ENCODE results near the gene CACNG6.
"Not testable (repeated sequence)": the region's sequence is repeated elsewhere in the genome, so short reads cannot be mapped to it uniquely, and the experiment has no call there.

The CACNG6 gene

DNA sequence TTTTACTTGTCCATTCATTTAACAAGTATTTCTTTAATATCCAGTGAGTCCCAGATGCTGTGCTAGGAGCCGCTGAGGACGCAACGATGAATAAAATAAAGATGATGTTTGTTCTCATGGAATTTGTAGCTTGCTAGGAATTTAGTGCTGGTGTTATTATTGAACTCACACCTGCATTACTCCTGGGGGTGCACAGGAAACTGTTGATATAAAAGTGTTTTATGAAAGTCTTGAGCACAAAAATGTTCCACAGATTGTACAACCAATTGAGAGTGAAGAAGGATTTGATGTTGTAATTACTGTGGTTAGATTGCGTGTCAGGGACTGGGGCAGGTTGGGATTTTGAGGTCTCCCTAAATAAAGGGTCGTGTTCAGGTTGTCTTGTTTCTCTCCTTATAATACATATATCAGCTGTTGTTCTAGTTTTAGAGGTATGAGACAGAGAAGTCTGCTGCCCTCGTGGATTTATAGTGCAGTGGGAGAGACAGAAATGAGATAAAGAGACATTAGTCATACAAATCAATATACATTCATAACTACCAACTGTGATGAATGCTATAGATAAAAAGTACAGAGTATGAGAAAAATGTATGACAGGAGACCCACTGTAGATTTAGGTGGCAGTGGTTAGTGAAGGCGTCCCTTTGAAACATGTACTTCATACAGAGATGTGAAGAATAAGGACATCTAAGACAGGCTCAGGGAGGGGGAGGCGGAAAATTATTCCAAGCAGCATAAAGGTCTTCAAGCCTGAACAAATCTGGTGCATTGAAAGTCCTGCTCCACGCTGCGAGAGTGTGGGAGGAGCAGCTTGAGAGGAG lies 11.3 kb downstream of the CACNG6 start:
- DNase-seq: no peak

DNA sequence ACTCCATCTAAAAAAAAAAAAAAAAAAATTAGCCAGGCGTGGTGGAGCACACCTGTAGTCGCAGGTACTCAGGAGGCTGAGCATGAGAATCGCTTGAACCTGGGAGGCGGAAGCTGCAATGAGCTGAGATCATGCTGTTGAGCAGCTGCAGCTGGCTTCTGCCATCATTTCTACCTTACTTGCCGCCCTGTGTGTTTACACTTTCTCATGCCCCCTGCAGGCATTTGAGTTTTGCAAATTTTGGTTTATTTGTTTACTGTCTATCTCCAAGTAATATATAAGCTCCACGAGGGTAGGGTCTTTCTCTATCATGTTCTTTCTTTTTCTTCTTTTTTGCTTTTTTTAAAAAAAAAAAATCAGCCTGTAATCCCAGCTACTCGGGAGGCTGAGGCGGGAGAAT lies 18.0 kb downstream of the CACNG6 start:
- no peak for DNase-seq

DNA sequence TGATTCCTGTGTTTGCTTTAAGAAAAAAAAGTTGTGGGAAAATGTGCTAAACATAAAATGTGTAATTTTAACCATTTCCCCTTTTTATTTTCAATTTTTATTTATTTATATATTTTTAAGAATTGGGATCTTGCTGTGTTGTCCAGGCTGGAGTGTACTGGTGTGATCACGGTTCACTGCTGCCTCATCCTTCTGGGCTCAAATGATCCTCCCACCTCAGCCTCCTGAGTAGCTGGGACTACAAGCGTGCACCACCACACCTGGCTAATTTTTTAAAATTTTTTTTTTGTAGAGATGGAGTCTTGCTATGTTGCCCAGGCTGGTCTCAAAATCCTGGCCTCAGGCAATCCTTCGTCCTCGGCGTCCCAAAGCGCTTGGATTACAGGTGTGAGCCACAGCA lies 19.0 kb downstream of the CACNG6 start:
- DNase-seq: no peak

DNA sequence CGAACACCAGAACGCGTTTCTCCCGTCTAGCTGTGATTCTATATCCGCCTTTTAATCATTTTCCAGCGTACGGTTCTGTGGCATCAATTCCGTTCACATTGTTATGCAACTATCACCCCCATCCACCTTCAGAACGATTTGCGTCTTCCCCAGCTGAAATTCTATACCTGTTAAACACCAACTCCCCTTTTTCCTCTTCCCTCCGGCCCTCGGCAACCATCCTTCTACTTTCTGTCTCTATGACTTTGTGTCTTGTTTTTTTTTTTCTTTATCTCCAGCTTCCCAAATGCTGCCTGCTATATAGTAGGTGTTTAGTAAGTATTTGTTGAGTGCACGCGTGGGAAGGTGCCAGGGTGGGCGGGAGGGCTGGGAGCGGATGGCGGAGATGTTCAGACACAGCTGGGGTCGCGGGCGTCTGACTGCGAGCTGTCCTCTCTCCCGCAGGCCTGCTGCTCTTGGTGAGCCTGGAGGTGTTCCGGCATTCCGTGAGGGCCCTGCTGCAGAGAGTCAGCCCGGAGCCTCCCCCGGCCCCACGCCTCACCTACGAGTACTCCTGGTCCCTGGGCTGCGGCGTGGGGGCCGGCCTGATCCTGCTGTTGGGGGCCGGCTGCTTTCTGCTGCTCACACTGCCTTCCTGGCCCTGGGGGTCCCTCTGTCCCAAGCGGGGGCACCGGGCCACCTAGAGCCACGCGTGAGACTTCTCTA lies 20.2 kb downstream of the CACNG6 start:
- DNase-seq: no peak

DNA sequence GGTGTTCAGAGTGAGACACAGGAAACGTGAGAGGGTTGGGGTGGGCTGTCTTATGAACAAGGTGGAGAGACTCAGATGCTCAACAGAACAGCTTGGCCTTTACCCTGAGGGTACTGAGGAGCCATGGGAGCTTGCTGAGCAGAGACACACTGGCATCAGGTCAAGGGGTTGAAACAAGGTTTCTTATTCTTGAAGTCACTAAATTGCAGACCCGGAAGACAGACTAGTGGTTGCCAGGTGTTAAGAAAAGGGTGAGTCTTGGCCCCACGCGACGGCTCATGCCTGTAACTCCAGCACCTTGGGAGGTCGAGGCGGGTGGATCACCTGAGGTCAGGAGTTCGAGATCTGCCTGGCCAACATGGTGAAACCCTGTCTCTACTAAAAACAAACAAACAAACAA lies 22.4 kb downstream of the CACNG6 start:
- no peak for DNase-seq

DNA sequence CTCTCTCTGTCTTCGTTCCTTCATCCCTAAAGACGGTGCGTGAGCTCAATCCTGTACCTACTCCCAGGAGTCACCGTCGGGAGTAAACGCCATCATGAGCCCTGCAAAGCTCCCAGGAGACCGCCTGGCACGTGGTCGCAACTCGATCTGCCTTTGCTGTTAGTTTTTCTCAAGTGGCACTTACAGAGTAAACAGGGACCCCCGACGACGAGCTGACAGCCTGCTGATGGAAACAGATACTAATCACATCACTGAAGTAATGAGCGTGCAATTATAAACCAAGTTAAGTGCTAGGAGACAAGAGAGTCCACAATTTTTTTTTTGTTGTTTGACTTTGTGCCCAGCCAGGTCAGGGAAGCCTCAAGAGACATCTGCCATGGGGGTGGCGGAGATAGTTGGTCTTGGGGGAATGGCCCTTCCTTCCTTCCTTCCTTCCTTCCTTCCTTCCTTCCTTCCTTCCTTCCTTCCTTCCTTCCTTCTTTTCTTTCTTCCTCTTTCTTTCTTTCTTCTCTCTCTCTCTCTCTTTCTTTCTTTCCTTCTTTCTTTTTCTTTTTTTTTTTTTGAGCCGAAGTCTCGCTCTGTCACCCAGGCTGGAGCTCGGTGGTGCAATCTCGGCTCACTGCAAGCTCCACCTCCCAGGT lies 23.6 kb downstream of the CACNG6 start:
- no peak for DNase-seq

DNA sequence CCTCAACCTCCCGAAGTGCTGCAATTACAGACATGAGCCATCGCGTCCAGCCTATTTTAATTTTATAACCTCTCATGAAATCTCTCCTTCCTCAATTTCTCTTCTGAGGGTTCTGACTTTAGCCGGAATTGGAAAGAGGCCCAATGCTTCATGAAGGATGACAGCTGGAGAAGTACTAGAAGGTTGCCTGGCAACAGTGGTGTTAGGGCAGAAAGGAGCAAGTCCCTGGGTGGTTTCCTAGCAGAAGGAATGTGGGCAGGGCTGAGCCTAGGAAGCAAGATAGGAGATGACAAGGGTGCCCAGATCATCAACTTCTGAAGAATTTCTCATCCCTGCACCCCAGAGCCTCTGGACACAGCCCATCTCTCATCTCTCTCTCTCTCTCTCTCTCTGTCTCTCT lies 25.8 kb downstream of the CACNG6 start:
- no peak for DNase-seq

DNA sequence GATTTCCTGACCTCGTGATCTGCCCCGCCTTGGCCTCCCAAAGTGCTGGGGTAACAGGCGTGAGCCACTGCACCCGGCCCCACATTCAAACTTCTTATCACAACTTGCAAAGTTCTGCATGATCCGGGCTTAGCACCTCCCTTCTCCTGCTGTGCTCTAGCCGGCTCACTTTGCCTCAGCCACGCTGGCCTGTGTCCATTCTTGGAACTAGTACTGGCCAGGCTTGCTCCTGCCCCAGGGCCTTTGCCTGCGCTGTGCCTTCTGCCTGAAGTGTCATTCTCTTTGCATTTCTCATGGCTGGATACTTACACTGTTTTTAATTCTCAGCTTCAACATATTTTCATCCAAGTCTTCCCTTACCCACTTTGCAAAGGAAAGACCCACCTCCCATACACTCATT lies 29.9 kb downstream of the CACNG6 start:
- no peak for DNase-seq

DNA sequence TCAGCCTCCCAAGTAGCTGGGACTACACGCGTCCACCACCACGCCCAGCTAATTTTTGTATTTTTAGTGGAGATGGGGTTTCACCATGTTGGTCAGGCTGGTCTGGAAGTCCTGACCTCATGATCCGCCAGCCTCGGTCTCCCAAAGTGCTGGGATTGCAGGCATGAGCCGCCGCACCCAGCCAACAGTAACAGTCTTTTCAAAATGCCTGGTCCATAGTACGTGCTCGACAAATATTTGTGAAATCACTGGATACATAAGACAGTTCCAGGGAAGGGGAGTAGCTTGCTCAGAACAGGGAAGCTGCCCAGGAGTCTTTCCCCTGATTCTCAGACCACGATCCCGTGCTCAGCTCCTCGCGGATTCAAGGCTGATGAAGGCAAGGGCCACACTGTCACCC lies 30.5 kb downstream of the CACNG6 start:
- DNase-seq: no peak

DNA sequence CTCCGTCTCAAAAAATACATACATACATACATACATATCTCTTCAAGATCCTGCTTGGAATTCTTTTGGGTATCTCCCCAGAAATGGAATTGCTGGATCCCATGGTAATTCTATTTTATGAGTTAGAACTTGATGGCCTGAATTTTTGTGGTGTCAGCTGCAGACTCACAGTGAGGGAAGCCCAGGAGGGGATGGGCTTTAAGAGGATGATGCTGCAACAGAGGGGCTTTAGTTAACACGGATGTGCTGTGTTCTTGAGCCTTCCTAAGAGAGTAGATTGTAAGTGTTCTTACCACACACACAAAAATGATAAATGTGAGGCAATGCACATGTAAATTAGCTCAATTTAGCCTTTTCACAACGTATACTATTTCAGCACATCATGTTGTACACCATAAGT lies 31.8 kb downstream of the CACNG6 start:
- no peak for DNase-seq

DNA sequence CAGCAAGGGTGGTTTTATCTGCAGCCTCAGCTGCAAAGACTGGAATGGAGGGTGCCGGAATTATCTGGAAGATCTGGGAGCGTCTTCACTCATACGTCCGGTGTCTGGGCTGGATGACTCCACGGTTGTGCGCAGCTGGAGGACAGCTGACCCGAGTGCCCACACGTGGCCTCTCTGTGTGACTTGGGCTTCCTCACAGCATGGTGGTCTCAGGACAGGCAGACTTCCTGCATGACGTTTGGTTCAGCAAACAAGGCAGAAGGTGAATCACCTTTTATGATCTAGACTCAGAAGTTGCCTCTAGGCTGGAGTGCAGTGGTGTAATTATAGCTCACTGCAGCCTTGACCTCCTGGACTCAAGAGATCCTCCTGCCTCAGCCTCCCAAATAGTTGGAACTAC lies 33.2 kb downstream of the CACNG6 start:
- DNase-seq: no peak

DNA sequence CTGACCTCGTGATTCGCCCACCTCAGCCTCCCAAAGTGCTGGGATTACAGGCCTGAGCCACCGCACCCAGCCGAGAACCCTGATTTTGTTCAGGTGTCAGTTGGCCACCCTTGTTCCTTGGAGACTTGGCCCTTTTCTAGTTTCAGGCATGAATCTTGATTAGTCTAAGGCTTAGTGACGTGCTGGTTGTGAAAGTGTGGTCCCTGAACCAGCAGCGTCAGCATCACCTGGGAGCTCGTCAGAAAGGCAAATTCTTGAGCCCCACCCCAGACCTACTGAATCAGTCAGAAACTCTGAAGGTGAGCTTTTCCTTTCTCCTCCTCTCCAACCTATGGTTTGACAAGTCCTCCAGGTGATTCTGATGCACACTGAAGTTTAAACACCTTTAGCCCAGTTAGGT lies 35.2 kb downstream of the CACNG6 start:
- DNase-seq: no peak

DNA sequence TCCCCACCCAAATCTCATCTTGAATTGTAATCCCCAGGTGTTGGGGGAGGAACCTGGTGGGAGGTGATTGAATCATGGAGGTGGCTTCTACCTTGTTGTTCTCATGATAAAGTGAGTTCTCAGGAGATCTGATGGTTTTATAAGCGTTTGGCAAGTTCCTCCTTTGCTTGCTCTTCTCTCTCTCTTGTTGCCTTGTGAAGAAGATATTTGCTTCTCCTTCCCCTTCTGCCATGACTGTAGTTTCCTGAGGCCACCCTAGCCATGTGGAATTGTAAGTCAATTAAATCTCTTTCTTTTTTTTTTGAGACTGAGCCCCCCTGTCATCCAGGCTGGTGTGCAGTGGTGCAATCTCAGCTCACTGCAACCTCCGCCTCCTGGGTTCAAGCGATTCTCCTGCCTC lies 37.9 kb downstream of the CACNG6 start:
- no peak for DNase-seq

DNA sequence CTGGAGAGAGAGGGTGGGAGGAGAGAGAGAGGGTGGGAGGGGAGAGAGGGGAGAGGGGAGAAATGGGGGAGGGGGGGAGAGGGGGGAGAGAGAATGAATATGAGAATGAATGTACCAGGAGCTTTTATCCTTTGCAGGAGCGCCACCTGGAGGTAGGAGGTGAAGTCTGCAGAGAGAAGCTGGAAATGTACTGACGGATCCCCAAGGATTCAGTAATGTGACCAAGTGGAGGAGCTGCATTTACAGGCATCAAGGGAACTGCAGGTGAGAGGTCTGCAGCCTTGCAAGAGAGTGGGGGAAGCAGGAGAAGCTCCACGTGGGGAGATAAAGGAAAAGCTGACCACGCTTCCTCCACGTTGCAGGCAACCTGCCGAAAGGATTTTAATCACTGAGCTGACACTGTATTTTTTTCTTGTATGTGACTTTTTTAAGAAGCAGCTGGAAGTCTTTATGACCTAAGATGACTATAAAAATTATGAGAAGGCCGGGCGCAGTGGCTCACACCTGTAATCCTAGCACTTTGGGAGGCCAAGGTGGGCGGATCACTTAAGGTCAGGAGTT lies 38.6 kb downstream of the CACNG6 start:
- no peak for DNase-seq

DNA sequence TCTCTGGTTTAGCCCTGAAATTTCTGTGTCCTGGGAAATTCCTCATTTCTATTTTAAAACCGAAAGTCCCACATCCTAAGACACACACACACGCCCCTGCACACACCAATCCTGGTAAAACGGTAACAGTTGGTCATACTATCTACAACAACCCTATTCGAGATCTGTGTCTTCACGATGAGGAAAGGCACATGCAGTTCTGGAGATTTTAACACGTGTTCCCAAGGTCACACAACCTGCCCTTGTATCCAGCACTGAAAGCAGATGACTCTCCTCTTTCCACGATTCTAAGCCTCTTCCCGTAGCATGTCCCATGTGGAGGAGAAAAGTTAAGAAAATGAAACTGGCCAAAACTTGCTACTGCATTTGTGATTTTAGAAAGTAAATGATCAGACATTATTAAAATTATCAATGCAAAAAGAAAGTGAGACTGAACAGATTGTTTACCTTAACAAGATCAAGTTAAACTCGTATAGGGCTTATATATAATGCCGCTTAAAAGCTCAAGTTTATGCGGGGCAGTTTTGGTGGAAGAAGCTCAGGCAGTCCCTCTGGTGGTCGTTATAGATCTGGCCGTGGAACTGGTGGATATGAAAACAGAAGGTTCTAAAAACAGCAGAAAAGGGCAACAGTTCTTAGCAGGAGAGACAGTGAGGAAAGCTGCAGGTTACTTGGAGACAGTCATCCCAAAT lies 39.6 kb downstream of the CACNG6 start:
- DNase-seq: no peak

DNA sequence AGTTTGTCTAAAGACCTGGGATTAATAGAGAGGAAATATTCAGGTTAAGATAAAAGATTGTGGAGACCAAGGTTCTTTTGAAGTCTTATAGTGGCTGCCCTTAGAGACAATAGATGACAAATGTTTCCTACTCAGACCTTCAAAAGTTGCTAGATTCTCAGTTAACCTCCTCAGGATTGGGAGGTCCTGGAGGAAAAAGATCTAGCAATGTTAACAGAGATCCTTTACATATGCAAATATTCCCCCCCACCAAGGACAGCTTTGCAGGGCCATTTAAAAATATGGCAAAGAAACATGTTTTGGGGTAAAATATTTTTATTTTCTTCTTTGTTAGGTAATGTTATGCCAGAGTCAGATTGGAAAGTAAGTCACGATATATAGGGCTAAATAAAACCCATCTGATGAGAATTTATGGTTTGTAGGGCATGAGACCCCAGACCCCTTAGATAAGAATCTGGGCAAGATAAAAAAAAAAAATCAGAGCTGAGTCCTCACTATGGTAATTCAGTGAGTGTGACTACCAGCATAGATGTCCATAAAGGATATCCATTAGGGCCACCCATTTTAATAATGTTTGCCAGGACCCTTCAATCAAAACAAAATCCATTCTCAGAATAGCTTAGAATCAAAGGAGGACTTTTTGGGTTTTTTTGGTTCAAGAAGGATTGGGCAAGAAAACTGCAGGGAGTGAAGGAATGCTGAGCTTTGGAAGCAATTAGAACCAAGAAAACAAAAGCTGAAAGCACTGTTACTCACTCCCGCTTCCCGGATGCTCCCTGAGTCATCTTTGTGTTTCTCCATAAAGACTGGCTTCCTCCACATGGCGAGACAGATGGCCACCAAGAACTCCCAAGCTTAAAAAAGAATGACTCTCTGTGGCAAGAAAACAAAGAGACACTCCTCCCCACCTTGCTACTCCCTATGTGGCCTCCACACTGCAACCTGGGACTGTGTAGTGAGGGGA lies 44.1 kb downstream of the CACNG6 start:
- DNase-seq: no peak

DNA sequence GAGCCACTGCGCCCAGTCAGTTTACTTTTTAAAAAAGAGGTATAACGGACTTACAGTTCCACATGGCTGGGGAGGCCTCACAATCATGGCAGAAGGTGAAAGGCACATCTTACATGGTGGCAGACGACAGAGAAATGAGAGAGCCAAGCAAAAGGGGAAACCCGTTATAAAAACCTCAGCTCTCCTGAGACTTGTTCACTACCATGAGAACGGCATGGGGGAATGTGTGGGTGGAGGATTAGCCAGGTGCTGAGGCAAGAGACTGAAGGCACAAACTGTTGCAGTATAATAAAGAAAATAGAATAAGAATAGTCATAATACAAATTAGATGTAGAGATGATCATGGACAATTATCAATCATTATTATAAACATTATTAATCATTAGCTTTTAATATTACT lies 45.1 kb downstream of the CACNG6 start:
- DNase-seq: not testable (repeated sequence)

DNA sequence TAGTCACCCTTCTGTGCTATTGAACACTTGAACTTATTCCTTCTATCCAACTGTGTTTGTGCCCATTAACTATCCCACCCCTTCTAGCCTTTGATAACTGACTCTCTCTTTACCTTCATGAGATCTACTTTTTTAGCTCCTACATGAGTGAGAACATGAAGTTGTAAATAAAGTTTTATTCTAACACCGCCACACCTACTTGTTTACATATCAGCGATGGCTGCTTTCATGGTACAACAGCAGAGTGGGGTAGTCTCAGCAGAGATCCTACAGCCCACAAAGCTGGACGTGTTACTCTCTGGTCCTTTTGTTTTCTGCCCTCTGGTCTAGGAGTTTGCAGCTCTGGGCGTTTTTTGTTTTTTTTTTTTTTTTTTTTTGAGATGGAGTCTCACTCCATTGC lies 48.6 kb downstream of the CACNG6 start:
- no peak for DNase-seq

DNA sequence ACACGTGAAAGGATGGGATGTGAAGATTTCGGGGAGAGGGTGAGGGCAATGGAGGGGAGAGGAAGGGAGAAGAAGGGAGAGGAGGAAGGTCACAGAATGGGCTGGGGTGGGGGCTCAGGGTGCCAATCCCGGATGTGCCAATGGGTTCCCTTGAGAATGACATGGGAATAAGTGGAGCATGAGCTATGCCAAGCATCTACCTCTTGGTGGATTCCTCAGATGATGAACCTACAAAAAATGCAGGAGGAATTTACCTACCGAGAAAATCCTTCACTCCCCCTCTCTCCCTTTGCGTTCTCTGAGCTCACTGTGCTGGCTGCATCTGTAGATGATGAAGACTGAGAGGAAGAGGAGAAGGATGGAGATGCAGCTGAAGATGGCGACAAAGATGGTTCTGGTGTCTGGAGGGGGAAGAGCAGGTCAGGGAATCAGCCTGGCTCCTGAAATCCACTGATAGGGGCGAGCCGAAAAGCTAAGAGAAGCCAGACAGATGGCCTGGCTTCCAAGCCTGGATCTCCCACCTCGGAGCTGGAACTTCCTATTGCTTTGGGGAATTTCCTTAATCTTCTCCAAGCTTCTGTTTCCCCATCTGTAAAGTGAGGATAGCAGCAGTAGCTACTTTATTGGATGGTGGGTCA lies 50.7 kb downstream of the CACNG6 start:
- no peak for DNase-seq

DNA sequence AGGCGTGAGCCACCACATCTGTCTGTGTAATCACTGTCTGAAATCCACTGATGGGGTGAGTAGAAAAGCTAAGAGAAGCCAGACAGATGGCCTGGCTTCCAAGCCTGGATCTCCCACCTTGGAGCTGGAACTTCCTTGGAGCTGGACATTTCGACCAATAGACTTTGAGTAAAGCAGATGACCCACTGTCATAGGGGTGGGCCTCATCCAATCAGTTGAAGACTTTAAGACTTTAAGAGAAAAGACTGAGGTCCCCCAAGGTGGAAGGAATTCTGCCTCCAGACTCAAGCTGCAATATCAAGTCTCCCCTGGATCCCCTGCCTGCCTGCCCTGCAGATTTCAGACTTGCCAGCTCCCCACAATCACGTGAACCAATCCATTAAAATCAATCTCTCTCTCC lies 51.6 kb downstream of the CACNG6 start:
- no peak for DNase-seq

DNA sequence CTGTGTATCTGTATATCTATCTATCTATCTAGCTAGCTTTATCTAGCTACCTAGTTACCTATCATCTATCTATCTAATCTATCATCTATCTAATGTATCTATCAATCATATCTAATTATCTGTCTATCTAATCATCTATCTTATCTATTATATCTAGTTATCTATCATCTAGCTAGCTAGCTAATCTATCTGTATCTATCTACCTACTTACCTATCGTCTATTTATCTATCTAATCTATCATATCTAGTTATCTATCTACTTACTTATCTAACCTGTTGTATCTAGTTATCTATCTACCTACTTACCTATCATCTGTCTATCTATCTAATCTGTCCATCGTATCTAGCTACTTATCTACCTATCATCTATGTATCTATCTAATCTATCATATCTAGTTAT lies 54.3 kb downstream of the CACNG6 start:
- DNase-seq: no peak

Data from right kidney (tissue), 1 donor.